ENCODE measurements around the gene TSSK2.
"Not testable (repeated sequence)": the region's sequence is repeated elsewhere in the genome, so short reads cannot be mapped to it uniquely, and the experiment has no call there.

TSSK2 gene

DNA sequence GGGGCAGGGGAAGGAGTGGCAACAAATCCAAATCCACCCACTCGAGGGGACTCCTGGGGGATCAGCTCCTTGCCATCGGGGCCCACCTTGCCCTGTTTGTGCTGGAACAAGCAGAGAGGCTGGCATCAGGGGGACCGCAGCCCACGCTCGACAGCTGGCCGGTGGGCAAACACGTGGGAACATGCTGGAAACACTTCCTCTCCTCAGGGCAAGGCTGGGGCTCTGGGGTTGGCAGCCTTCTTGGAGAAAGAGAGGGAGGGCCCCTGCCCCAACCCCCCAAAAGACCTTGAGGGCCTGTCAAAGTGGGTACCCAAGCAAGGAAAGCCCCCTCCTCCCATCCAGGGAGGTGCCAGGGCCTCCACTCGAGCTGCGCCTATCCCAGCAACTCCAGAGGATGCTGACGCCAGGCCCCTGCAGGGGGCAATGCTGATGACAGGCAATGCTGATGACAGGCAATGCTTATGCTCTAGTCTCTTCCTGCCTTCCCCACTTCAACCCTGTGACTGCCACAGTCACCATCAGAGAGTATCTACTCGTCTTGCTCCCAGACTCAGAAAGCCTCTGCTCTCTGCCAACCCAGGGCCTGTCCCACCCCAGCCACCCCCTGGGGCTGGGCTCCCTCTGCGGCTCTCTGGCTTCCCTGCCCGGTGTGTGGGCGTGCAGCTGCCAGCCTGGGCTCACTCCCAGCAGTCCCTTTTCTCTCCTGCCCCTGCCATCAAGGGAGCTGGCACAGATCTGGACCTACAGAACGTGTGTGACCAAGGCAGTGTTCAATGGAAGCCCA, 7.3 kb downstream of the TSSK2 start:
- DNase-seq (ENCODE audit: low read depth in 2 of 3, low spot score in 2 of 3): no peak

DNA sequence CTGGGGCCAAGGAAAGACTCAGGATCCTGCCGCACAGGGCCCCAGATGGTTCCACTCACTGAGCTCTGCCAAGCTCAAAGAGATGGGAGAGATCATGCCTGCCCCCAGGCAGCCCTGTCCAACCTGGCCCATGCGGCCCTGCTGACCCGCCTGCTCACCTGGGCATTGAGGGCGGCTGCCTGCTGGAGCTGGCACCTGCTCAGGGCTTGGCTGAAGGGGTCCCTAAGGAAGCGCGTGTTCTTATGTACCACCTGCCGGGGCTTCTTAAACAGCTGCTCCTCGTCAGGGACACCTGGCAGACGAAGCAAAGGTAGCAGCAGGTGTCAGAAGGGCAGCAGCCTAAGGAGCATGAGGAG, 7.9 kb downstream of the TSSK2 start:
- DNase-seq (ENCODE audit: low read depth in 2 of 3, low spot score in 2 of 3): no peak

DNA sequence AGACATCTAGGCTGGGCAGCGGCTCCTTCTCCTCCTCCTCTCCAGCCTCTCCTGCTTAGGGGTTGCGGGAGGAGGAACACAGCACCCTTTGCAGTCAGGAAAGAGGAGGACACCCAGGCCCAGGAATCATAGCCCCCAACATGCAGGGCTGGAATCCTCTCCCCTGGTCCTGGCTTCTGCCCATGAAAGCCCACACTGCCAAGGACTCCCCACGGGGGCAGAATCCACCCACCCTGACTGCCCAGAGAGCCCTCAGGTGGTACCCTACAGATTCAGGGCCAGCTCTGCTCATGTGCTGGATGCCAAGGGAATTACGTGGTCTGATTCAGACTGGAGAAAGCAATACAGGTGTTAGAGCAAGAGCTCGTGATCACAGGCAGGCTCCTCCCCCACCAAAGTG, 8.9 kb downstream of the TSSK2 start:
- DNase-seq (ENCODE audit: low read depth in 2 of 3, low spot score in 2 of 3): no peak

- no peak for DNase-seq (ENCODE audit: low read depth in 2 of 3, low spot score in 2 of 3)
Measured at GRCh38 chr22:19142394-19142793, 11.3 kb downstream of the TSSK2 start.

GRCh38 chr22:19143212-19143611, 12.1 kb downstream of the TSSK2 start:
- DNase-seq (ENCODE audit: low read depth in 2 of 3, low spot score in 2 of 3): no peak

DNA sequence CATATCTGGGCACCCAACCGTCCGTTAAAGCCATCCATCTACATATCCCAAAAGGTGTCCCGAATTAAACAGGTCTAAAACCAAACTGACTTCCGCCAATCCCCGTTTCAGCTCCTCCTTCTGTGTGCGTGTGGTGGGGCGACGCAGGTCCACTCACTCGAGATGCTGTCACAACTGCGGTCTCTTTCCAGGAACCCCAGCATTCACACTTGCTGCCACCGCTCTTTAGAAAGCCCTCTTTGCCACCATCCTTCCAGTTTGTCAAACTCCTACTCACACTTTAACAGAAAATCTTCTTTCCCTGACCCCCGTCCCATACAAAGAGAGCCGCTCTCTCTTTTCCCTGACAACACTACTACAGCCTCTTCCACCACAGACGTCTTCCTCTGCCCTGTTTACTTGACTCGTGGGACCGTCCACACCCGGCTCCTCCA, 12.9 kb downstream of the TSSK2 start:
- peak in 1 of 3 experiments; percentile 7 for DNase-seq (ENCODE audit: low read depth in 2 of 3, low spot score in 2 of 3)

DNA sequence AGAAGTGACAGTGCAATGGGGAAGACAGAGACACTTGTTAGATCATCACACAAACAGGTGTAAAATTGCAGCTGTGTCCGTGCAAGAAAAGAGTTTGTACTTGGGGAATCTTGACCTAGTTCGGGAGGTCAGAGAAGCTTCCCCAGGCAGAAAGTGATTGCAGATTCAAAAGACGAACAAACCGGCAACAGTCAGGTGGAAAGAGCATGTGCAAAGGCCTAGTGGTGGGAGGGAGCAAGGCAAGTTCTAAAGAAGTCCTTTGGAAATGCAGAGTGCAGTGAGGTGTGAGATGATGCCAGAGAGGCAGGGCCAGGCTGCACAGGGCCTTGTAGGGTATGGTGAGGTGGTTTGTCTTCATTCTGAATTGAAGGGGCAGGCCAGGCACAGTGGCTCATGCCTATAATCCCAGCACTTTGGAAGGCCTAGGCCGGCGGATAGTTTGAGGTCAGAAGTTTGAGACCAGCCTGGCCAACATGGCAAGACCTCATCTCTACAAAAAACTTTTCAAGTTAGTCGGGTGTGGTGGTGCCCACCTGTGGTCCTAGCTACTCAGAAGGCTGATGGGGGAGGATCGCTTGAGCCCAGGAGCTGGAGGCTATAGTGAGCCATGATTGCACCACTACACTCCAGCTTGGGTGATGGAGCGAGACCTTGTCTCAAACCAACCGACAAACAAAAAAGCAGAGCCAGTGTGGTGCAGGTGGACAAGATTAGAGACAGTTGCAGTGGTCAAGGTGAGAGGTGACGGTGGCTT, 15.3 kb downstream of the TSSK2 start:
- DNase-seq (ENCODE audit: low read depth in 2 of 3, low spot score in 2 of 3): no peak

DNA sequence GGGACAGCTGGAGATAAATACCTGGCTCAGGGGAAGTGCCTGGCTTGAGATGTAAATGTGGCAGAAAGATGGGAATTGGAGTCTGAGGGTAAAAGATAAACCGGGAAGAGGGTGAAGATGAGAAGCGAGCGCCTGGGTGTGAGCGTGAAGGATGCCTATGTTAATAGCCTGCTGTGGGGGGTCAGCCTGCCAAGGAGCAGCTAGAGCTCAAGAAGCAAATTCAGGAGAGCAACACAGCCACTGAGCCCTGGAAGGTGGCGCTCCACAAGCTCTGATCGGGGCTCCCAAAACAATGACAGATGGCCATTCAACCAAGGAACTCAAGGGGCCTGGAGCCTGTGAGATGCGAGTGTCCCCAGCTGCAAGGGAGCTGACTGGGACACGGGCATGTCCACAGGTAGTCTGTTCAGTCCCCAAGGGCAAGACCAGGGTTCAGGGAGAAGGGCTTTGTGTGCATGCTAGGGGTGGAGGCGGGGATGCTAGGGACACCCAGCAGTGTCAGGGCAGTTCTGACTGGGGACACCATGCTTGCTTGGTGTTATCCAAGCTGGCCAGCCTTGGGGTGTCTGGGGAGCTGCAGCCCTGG, 16.2 kb downstream of the TSSK2 start:
- no peak for DNase-seq (ENCODE audit: low read depth in 2 of 3, low spot score in 2 of 3)

DNA sequence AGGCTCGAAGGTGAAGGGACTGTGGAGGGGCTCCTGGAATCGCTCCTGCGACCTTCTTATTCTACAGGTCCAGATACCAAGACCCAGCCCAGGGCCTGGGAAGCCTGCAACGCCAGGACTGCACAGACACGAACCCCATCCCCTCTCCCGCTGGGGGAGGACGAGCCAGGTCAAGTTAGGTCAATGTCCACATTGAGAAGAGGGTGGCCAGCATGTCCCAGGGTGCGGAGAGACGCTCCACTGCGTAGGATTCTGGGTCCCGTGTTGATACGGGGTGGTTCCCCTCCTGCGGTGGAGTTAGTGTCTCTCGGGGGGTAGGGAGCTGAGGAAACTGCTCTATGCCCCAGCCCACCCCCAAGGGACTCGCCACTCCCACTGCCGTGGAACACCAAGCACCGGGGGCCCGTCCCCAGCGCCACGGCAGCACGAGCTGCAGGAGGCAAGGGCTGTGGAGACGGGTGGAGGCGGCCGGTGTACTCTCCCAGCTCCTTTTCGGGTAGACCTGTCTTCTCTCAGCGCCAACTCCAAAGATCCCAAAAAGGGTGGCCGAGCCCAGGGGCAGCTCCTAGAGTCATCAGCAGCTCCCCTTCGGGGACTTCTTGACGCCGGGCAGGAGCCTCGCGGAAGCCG, 17.4 kb downstream of the TSSK2 start:
- no peak for DNase-seq (ENCODE audit: low read depth in 2 of 3, low spot score in 2 of 3)

- no peak for DNase-seq (ENCODE audit: low read depth in 2 of 3, low spot score in 2 of 3)
Measured at GRCh38 chr22:19149047-19149883, 18.2 kb downstream of the TSSK2 start.

DNA sequence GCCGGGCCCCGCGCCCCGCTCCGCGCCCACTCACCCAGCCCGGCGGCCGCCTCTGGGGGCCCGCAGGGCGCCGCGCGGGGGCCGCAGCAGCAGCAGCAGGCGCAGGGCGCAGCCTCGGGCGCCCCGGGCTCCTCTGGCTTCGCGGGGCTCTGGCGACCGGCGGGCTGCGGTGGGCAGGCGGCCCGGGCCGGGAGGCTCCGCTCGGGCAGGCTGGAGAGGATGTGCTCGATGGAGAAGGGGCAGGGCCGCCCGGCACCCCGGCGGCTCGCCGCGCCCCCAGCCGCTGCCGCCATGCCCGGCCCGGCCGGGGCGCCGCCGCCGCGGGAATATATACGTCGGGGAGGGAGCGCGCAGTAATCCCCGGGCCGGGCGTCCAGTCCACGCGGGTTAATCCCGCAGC, 18.9 kb downstream of the TSSK2 start, which contains the start of gene GSC2:
Gene GSC2 (minus strand): TSS at position 302 of the 400 bp plus-strand sequence. CDS start 9 bp downstream, at position 293.
- DNase-seq (ENCODE audit: low read depth in 2 of 3, low spot score in 2 of 3): no peak

DNA sequence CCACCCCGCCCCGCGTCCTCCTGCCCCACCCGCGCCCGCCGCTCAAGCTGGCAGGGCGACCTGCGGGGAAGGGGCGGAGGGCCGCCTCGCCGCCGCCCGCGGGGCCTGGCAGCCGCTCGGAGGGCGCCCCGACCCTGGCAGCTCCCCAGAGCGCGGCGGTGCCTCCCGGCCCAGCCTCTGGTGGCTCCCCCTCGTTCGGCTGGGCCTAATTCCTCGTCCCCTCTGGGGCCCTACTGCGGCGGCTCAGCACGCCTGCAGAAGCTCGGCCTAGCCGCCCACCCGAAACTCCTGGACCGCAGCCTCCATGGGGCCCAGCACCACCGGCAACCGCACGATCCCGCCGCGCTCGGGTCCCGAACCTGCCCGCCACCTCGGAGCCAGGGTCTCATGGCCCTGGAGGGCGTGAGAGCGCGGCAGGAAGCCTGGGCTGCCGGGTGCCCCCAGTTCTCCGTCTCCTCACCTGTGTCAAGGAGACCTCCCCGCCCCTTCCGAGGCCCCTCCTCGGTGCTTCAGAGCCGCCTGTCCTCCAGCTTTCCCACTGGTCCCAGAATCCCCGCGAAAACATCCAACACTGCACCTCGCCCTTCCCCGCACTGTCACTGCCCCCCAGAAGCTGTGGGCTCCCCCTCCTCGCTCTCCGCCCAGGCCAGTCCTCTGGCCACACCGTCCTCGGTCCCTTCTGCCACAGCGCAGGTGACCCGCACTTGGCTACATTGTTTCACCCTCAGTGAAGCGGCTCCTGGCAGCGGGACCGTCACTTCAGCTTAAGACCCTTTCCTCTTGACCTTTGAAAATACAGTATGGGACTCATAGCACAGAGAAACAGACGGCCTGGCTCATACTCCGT, 19.6 kb downstream of the TSSK2 start:
- no peak for DNase-seq (ENCODE audit: low read depth in 2 of 3, low spot score in 2 of 3)

DNA sequence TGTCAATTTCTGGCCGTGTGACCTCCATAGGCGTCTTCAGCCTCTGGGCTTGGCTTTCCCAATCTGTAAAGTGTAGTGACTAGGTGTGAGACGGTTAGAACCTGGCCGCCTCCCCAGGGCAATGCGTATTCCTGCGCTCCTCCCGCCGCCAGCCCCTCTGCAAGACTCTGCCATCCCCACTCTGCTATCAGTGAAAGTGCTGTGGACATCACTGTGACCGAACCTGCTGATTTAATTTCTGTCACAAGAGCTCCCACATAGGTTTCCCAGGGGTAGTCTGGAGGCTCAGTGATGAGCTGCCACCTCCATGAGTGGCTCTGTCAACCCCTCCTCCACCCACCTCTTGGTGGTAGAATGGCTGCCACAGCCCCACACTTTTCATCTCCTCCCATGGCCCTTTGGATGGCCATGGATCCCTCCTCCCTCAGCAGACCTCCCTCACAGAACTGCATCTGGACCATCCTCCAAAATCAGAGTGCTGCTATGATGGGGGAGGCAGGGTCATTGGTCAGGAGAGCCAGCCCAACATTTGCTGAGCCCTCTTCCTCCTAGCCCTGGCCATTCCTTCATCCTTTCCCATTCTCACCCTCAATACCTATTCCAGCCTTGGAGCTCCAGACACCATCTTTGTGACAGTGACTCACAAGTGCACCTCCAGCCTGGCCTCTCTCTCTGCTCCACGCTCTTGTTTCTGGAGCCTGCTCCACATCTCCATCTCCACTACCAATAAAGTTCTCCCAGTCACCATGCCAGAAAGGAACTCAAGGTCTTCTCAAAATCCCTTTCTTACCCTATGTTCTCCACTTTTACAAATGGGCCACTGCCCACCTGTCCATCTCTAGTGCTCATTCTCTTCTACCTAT, 20.5 kb downstream of the TSSK2 start:
- DNase-seq (ENCODE audit: low read depth in 2 of 3, low spot score in 2 of 3): no peak

GRCh38 chr22:19152942-19153883, 22.1 kb downstream of the TSSK2 start:
- DNase-seq (ENCODE audit: low read depth in 2 of 3, low spot score in 2 of 3): no peak

GRCh38 chr22:19156109-19156508, 25.0 kb downstream of the TSSK2 start:
- DNase-seq (ENCODE audit: low read depth in 2 of 3, low spot score in 2 of 3): not testable (repeated sequence)

DNA sequence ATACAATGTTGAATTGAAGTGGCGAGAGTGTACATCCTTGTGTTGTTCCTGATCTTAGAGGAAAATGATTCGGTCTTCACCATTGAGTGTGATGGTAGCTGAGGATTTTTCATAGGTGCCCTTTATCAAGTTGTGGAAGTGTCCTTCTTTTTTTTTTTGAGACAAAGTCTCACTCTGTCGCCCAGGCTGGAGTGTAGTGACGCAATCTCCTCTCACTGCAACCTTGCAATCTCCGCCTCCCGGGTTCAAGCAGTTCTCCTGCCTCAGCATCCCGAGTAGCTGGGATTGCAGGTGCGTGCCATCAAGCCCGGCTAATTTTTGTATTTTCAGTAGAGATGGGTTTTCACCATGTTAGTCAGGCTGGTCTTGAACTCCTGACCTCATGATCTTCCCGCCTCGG, 27.5 kb downstream of the TSSK2 start:
- not testable (repeated sequence) for DNase-seq (ENCODE audit: low read depth in 2 of 3, low spot score in 2 of 3)

- no peak for DNase-seq (ENCODE audit: low read depth in 2 of 3, low spot score in 2 of 3)
Measured at GRCh38 chr22:19164425-19164824, 33.3 kb downstream of the TSSK2 start.

GRCh38 chr22:19166421-19166820, 35.3 kb downstream of the TSSK2 start:
- DNase-seq (ENCODE audit: low read depth in 2 of 3, low spot score in 2 of 3): no peak

All from activated CD8-positive, alpha-beta memory T cell treated with anti-CD3 and anti-CD28 coated beads for 48 hours (primary cell).